H1 (cell line): Measurements from ENCODE around the gene NKD2. TPM values are rescaled to one million over a fixed set of nuclear protein-coding genes. Genes with fewer than 3 reads are reported as not detected.
A peak's percentile ranks its signal among the peaks of the same experiment; 100 is the strongest.

ENCODE experiments used
- ASH2L ChIP-seq: fragments of 200-600, 300-600 bp; sonication (generic); IDR thresholded peaks from one replicate; pipeline ENCODE4 v1.7.1; 2017; ENCODE audit warnings: low read length
- E2F6 ChIP-seq: IDR thresholded peaks from 2 replicates; pipeline ENCODE4 v1.6.1; 2012; ENCODE audit warnings: inconsistent platforms
- EZH2 ChIP-seq: fragments of 200-600 bp; sonication (generic); IDR thresholded peaks from 2 replicates; pipeline ENCODE4 v1.7.1; 2012; ENCODE audit warnings: low read depth, mild to moderate bottlenecking, moderate library complexity, low read length, inconsistent platforms; ENCODE audit not compliant: severe bottlenecking
- GTF2F1 ChIP-seq: IDR thresholded peaks from 2 replicates; pipeline ENCODE4 v1.6.1; 2012; ENCODE audit warnings: low read depth, low read length, improper control_type of control experiment, borderline replicate concordance
- JUND ChIP-seq: IDR thresholded peaks from 2 replicates; pipeline ENCODE4 v1.6.1; 2011; ENCODE audit warnings: mild to moderate bottlenecking, improper control_type of control experiment, low read length
- MAFK ChIP-seq: IDR thresholded peaks from 2 replicates; pipeline ENCODE4 v1.6.1; 2012; ENCODE audit warnings: low read depth, mild to moderate bottlenecking, improper control_type of control experiment, low read length
- PHF8 ChIP-seq: fragments of 200-600 bp; sonication (generic); conservative IDR thresholded peaks from 2 replicates; pipeline ENCODE4 v1.7.1; 2012; ENCODE audit warnings: low read depth, mild to moderate bottlenecking, inconsistent platforms, low read length, moderate library complexity
- SIX5 ChIP-seq: IDR thresholded peaks from 2 replicates; pipeline ENCODE4 v1.6.1; 2011; ENCODE audit warnings: mild to moderate bottlenecking, low read depth, low read length
- polyA plus RNA-seq, 7 experiments: library from polyadenylated mRNA; depleted of rRNA in 3 of 7; stranded (reverse) in 5 of 7; unstranded in 2 of 7; fragments of >200 nt in 5 of 7; fragments of 200-250 nt in 2 of 7; gene quantifications; 1 replicate in 5 of 7; 2 replicates in 1 of 7; 4 replicates in 1 of 7; pipeline versions ENCODE4 v1.2.1 to v1.2.3, GENCODE V29; 2011 to 2013; ENCODE audit warnings: missing spikeins in 2 of 7, mixed read lengths in 2 of 7
- total RNA-seq: library from RNA; stranded (reverse); fragmentation: NEBNext Ultra II Directional; extraction: Animal tissue kit (Norgen Biotek cat#: 25700); gene quantifications from 2 replicates; pipeline ENCODE4 v1.2.1, GENCODE V29; 2021
- TF ChIP-seq, protein P1 (sequence below): fragments of 300-600 bp; sonication (generic); IDR thresholded peaks from 2 replicates; pipeline ENCODE4 v1.7.1; 2012; ENCODE audit warnings: low read length, moderate library complexity, mild to moderate bottlenecking, inconsistent platforms; ENCODE audit not compliant: insufficient replicate concordance
- TF ChIP-seq, protein P2 (sequence below): IDR thresholded peaks from 2 replicates; pipeline ENCODE4 v1.6.1; 2012; ENCODE audit warnings: inconsistent platforms

The NKD2 gene
- total and polyA plus RNA-seq, 2 of the 8 experiments (the other 6 are each of a cell fraction or from before 2014, with no cell fraction given): 5.5 to 7.9 TPM

DNA sequence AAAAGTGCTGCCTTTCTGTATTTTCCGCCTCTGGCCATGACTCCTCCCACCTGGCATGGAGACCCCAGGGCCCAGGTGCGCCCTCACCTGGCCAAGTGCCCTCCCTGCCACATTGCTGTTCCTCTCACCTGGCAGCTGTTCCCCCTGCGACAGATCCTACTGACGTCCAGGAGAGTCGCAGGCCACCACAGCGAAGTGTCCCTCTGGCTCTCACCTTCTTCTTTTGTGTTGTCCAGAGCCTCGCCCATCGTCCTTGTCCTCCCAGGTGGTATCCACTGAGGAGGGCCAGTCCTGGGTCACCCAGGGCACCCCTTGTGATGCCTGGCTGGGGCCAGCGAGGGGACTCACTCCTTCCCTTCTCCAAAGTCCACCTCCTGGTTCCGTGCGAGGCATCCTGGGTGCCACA is 2.6 kb downstream of the NKD2 start (continued):
- TF ChIP-seq, protein P1, sequence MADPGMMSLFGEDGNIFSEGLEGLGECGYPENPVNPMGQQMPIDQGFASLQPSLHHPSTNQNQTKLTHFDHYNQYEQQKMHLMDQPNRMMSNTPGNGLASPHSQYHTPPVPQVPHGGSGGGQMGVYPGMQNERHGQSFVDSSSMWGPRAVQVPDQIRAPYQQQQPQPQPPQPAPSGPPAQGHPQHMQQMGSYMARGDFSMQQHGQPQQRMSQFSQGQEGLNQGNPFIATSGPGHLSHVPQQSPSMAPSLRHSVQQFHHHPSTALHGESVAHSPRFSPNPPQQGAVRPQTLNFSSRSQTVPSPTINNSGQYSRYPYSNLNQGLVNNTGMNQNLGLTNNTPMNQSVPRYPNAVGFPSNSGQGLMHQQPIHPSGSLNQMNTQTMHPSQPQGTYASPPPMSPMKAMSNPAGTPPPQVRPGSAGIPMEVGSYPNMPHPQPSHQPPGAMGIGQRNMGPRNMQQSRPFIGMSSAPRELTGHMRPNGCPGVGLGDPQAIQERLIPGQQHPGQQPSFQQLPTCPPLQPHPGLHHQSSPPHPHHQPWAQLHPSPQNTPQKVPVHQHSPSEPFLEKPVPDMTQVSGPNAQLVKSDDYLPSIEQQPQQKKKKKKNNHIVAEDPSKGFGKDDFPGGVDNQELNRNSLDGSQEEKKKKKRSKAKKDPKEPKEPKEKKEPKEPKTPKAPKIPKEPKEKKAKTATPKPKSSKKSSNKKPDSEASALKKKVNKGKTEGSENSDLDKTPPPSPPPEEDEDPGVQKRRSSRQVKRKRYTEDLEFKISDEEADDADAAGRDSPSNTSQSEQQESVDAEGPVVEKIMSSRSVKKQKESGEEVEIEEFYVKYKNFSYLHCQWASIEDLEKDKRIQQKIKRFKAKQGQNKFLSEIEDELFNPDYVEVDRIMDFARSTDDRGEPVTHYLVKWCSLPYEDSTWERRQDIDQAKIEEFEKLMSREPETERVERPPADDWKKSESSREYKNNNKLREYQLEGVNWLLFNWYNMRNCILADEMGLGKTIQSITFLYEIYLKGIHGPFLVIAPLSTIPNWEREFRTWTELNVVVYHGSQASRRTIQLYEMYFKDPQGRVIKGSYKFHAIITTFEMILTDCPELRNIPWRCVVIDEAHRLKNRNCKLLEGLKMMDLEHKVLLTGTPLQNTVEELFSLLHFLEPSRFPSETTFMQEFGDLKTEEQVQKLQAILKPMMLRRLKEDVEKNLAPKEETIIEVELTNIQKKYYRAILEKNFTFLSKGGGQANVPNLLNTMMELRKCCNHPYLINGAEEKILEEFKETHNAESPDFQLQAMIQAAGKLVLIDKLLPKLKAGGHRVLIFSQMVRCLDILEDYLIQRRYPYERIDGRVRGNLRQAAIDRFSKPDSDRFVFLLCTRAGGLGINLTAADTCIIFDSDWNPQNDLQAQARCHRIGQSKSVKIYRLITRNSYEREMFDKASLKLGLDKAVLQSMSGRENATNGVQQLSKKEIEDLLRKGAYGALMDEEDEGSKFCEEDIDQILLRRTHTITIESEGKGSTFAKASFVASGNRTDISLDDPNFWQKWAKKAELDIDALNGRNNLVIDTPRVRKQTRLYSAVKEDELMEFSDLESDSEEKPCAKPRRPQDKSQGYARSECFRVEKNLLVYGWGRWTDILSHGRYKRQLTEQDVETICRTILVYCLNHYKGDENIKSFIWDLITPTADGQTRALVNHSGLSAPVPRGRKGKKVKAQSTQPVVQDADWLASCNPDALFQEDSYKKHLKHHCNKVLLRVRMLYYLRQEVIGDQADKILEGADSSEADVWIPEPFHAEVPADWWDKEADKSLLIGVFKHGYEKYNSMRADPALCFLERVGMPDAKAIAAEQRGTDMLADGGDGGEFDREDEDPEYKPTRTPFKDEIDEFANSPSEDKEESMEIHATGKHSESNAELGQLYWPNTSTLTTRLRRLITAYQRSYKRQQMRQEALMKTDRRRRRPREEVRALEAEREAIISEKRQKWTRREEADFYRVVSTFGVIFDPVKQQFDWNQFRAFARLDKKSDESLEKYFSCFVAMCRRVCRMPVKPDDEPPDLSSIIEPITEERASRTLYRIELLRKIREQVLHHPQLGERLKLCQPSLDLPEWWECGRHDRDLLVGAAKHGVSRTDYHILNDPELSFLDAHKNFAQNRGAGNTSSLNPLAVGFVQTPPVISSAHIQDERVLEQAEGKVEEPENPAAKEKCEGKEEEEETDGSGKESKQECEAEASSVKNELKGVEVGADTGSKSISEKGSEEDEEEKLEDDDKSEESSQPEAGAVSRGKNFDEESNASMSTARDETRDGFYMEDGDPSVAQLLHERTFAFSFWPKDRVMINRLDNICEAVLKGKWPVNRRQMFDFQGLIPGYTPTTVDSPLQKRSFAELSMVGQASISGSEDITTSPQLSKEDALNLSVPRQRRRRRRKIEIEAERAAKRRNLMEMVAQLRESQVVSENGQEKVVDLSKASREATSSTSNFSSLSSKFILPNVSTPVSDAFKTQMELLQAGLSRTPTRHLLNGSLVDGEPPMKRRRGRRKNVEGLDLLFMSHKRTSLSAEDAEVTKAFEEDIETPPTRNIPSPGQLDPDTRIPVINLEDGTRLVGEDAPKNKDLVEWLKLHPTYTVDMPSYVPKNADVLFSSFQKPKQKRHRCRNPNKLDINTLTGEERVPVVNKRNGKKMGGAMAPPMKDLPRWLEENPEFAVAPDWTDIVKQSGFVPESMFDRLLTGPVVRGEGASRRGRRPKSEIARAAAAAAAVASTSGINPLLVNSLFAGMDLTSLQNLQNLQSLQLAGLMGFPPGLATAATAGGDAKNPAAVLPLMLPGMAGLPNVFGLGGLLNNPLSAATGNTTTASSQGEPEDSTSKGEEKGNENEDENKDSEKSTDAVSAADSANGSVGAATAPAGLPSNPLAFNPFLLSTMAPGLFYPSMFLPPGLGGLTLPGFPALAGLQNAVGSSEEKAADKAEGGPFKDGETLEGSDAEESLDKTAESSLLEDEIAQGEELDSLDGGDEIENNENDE: no peak
- TF ChIP-seq GTF2F1: no peak
- 0 out of 2 replicates have a peak, but pooled peaks have one; percentile 28 for TF ChIP-seq E2F6
- no peak for TF ChIP-seq PHF8
- no peak for TF ChIP-seq MAFK
- no peak for TF ChIP-seq ASH2L
- TF ChIP-seq JUND: 0 out of 2 replicates have a peak, but pooled peaks have one; percentile 39
- TF ChIP-seq EZH2: no peak
- TF ChIP-seq, protein P2, sequence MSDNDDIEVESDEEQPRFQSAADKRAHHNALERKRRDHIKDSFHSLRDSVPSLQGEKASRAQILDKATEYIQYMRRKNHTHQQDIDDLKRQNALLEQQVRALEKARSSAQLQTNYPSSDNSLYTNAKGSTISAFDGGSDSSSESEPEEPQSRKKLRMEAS: peak; percentile 62
- no peak for TF ChIP-seq SIX5
